Muscle of arm (tissue), 12 donors: ENCODE measurements around the gene NPBWR2. TPM values are rescaled to one million over a fixed set of nuclear protein-coding genes. Genes with fewer than 3 reads are reported as not detected.

ENCODE experiments used
- DNase-seq: peaks from one replicate; pipeline ENCODE4 v3.0.0-alpha.2; 2013
- polyA plus RNA-seq, 12 donors: library from polyadenylated mRNA; unstranded; fragments of 120-200 nt; gene quantifications; one replicate each; pipeline ENCODE4 v1.2.1, GENCODE V29; 2013; ENCODE audit not compliant: insufficient read length in 12 of 12

The NPBWR2 gene
- polyA plus RNA-seq, 12 donors: not detected

DNA sequence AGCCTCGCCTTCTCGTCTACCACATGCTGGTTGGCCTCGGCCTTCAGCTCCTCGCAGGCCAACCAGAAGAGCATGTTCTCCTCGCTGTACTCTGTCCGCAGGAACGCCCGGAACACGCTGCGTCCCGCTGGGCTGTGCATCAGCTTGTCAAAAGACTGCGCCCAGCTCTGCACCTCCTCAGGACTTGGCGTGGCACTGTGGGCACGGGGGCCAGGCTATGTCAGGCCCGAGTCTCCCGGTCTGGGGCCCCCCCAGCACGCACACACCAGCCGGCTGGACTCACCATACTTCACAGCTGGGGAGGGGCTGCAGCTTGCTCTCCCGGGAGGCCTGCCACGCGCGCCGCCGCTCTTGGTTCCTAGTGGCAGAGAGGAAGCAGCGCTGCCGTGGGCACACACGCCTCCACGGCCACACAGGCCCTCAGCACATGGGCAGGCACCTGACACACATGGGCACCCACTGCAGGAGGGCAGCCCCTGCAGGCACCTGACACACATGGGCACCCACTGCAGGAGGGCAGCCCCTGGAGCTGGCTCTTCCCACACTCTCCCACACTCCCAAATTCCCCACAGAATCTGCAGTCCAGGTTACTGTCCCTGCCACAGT is 33.1 kb downstream of the NPBWR2 start:
- no peak for DNase-seq

- DNase-seq: no peak
These were observed 33.7 kb downstream of the NPBWR2 start for GRCh38 chr20:64073476-64074183.

GRCh38 chr20:64072498-64073063 is 34.8 kb downstream of the NPBWR2 start:
- DNase-seq: no peak

GRCh38 chr20:64071341-64072332 is 35.7 kb downstream of the NPBWR2 start:
- DNase-seq: no peak

DNA sequence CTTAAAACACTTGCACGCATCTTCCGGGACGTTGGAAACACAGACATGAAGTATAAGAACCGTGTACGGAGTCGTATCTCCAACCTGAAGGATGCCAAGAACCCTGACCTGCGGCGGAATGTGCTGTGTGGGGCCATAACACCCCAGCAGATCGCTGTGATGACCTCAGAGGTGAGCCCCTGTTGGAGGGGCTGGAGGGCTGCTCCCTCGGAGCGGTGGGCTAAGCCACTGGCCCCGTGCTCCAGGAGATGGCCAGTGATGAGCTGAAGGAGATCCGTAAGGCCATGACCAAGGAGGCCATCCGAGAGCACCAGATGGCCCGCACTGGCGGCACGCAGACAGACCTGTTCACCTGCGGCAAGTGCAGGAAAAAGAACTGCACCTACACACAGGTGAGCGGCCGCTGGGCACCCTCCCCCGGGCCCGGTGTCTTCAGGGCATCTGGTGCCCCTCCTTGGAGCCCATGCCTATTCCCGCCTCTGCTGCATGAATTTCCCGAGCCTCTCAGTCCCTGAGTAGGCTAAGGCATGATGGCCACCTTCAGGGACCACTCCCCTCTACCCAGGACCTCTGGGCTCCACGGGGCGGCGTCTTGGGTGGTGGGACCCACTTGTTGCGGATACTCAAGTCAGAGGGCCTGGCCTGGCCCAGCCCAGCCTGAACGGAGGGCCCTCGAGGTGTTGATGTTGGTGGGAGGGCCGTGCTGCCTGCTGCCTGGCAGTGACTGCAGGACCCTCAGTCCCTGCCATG is 36.9 kb downstream of the NPBWR2 start:
- DNase-seq: no peak

GRCh38 chr20:64069614-64070243 is 37.6 kb downstream of the NPBWR2 start:
- DNase-seq: no peak

DNA sequence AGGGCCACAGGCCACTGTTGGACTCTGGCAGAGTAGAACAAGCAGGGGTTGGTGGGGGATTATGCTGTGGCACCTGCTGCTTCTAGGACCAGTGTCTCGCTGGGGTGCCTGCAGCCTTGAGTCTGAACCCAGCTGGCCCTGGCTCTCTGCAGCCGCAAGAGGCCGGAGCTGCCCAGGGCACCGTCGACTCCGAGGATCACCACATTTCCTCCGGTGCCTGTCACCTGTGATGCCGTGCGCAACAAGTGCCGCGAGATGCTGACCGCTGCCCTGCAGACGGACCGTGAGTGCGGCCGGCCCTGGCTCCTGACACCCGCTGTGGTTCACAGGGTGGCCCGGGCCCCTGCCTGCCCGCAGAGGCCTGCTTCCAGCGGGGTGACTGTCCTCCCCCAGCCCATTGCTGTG is 38.2 kb downstream of the NPBWR2 start:
- no peak for DNase-seq

DNA sequence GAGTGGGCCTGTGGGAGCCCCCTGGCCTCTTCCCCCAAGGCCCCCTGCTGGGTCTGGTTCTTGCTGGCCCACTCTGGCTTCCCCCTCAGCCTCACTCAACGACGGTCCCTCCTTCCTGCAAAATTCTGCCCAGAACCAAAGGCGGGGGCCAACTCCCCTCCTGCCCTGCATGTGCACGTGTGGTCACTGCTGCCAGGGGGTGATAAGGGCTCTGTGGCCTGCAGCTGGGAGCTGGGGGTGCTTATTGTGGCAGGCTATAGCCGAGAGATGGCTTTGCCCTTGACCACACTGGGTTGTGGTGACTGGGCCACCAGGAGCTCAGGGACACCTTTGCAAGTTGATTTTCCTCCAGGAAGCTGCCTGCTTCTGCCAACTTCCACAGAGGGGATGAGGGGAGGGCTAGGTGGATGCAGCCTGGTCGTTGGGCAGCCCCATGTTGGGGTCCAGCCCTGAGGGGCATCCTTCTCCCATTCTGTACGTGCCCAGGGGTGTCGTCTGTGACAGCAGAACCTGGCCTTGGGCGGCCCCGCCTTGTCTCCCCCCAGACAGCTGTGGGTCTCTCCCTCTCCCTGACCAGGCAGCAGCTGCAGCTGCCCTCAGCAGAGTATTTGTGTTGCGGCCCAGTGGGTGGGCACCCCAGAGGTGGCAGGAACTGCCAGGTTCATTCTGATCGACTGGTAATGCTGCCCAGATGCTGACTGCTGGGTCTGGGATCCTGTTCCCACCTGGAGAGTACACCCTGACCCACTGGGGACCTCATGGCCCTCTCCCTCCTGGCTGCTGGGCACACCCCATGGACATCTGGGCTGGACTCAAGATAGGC is 38.8 kb downstream of the NPBWR2 start:
- no peak for DNase-seq

DNA sequence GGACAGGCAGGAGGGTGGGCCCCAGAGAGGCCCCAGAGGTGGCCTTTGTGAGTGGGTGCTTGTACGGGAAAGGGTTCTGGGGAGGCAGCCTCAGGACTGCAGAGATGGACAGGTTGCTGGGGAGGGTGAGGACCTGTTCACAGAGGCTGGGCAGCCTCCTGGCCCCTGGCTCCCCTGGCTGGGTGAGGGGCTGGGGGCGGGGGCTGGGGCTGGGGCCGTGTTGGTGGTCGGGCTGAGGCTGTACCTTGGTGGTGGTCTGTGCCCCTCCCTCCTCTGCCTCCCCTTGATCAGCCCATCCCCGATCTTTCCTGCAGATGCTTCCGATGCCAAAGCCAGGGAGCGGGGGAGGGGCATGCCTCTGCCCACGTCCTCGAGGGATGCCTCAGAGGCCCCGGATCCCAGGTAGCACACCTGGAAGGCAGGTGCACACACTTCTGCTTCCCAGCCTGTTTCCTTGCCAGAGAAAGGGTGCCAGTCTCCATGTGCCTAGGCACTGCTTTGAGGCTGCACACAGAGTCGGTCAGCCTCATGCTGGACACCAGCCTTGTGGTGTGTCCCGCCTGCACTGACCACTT is 39.5 kb downstream of the NPBWR2 start:
- DNase-seq: no peak

DNA sequence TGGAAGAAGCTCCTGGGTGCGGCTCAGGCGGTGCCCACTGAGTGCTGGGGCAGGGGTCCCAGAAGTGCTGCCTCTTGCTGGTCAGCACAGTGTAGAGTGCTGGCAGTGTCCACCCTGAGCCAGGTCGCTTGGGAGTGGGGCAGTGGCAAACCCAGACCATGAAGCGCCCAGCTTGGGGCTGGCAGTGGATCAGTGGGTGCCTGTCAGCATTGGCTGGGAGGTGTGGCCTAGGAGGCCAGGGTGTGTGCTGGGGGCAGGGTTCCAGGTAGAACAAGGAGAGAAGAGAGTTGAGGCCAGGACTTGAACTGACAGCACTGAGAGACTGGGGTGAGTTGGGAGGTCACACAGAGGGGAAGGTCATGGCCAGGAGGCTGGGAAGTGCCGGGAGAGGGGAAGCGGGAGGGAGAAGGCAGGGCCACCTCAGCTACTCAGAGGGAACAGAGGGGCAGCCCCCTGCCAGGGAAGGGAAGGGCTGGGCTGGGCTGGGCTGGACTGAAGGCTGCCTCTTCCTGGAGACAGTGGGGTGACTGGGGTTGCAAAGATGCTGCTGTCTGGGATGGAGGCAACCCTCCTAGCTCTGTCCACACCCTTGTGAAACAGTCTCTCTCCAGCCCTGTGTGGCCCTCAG is 40.2 kb downstream of the NPBWR2 start:
- no peak for DNase-seq

DNA sequence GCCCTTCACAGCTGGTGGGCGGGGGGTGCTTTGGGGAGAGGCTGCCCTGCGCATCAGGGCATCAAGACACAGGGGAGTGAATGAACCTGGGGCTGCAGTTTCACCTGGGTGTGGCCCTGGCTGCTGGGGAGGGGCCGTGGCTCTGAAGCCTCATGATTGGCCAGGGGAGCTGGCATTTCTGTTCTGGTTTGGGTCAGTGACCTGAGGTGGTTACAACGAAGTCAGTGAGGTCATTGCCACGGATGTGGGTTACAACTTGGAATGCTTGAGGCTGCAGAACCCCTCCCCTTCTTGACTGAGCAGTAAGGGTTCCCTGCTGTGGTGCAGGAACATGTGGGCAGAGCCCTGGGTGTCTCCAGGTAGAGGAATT is 41.4 kb downstream of the NPBWR2 start:
- DNase-seq: no peak

DNA sequence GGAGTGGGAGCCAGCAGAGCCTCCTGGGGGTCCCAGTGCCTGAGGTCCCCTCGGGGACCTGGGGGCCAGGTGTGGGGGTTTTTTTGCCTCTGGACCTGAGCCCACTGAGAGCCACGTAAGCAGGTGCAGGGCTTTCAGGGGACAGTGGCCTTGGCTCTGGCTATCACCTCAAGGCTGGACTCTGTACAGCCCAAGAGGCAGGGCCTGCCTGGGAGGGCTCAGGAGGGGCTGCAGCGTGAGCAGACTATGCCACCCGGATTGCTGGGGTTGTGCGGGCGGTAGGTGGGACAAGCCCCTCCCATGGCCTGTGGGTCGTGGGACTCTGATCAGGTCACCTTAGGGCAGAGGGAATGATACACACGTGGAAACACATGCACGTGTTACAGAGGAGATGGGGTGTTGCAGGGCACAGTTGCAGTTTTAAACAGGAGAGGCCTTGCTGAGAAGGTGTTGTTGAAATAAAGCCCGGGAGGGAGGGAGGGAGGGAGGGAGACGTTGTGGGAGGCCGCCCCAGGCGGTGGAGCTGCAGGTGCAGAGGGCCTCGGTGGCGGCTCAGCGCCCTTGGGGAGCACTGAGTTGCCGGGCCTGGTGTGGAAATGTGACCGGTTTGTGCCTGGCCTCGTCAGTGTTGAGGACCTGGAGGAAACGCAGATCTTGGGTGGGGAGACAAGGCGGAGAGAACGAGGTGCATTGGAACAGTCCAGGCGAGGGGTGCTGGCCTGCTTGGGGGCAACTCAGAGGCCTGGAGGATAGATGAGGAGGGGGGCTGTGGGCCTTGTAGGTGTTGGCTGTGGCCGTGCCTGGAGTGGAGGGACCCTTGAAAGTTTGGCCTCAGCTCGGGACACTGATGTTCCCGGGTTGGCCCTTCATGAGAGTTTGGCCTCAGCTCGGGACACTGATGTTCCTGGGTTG is 42.0 kb downstream of the NPBWR2 start:
- no peak for DNase-seq

GRCh38 chr20:64064145-64064698 is 43.1 kb downstream of the NPBWR2 start:
- DNase-seq: no peak

GRCh38 chr20:64063389-64064144 is 43.8 kb downstream of the NPBWR2 start:
- DNase-seq: no peak

- DNase-seq: peak; percentile 97
These were observed 44.6 kb downstream of the NPBWR2 start, which contains the start of gene TCEA2 for GRCh38 chr20:64062596-64063388. TSS of gene TCEA2 (plus strand) at chr20:64063198. CDS start at chr20:64063313, 115 bp downstream.

DNA sequence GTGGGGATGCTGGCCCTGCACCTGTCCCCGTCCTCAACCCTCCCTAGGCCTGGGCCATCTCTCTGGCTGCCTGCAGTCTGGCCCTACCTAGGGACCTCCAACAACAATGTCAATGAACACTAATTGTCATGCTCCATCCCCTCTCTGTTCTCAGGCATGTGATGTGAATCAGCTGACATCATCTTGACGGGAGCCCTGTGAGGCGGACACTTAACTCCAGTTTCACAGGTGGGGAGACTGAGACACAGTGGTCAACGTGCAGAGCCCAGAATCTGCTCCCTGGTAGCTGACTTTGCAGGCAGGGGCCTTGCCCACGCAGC is 45.1 kb downstream of the NPBWR2 start:
- DNase-seq: no peak
